ENCODE measurements around the gene MB. TPM values are rescaled to one million over a fixed set of nuclear protein-coding genes. Genes with fewer than 3 reads are reported as not detected.

The MB gene
- total RNA-seq, 2 experiments from 2014 or later: not detected

- BruUV-seq (replicated peaks): no TSS peak
- intact Hi-C loops (cut with micrococcal nuclease; ENCODE audit: unreplicated experiment): no loop called here
These were observed 12.3 kb downstream of the MB start for GRCh38 chr22:35604621-35605368.

DNA sequence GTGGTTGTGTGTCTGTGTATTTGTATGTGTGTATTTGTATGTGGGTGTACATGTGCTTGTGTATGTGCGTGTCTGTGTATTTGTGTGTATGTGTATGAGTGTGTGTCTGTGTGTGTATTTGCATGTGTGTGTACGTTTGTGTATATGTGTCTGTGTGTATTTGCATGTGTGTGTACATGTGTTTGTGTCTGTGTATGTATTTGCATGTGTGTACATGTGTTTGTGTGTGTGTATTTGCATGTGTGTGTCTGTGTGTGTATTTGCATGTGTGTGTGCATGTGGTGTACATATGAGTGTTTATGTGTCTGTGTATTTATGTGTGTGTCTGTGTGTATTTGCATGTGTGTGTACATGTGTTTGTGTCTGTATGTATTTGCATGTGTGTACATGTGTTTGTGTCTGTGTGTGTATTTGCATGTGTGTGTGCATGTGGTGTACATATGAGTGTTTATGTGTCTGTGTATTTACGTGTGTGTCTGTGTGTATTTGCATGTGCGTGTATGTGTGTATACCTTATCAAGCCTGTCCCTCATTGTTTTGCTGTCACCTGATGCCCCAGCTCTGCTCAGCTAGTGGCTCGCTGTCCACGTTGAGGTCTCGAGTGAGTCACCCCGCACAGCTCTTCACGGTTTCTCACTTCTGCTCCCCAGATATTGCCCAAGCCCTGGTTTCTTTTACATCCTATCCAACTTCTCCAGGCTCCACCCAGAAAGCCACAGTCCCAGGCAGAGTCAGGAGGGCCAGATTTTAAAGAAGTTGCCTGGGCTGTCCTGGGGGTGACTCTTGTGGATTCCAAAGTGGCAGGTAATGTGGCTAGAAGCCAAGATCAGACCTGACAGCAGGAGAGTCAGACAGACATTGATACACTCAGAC lies 15.2 kb downstream of the MB start:
- CTCF ChIA-PET (ENCODE audit: unreplicated experiment): no interaction called here
- no peaks in the 10 kb centered on the region for H3K4me1 ChIP-seq (ENCODE audit: insufficient read depth, low read length, poor library complexity, severe bottlenecking)
- intact Hi-C loops (cut with micrococcal nuclease; ENCODE audit: unreplicated experiment): no loop called here
- no peak overlapping the region for H2AFZ ChIP-seq (ENCODE audit: low read length)
- TF ChIP-seq EZH2phosphoT487 (IDR thresholded peaks at IDR 0.05; ENCODE audit: borderline replicate concordance, low read depth, low read length): no peak
- TF ChIP-seq, protein P1, sequence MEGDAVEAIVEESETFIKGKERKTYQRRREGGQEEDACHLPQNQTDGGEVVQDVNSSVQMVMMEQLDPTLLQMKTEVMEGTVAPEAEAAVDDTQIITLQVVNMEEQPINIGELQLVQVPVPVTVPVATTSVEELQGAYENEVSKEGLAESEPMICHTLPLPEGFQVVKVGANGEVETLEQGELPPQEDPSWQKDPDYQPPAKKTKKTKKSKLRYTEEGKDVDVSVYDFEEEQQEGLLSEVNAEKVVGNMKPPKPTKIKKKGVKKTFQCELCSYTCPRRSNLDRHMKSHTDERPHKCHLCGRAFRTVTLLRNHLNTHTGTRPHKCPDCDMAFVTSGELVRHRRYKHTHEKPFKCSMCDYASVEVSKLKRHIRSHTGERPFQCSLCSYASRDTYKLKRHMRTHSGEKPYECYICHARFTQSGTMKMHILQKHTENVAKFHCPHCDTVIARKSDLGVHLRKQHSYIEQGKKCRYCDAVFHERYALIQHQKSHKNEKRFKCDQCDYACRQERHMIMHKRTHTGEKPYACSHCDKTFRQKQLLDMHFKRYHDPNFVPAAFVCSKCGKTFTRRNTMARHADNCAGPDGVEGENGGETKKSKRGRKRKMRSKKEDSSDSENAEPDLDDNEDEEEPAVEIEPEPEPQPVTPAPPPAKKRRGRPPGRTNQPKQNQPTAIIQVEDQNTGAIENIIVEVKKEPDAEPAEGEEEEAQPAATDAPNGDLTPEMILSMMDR (conservative IDR thresholded peaks at IDR 0.05; ENCODE audit: low read length): no peak
- no peaks in the 10 kb centered on the region for H3K79me2 ChIP-seq (ENCODE audit: insufficient read depth, low read depth, low read length)
- no peaks in the 10 kb centered on the region for H3K9me2 ChIP-seq (ENCODE audit: insufficient read depth, low read length)
- no peaks in the 10 kb centered on the region for H4K20me1 ChIP-seq (ENCODE audit: insufficient read depth, low read length)
- DNase-seq (ENCODE audit: low spot score): no peak
- no peaks in the 10 kb centered on the region for H3K36me3 ChIP-seq (ENCODE audit: insufficient read depth, low read length)
- BruUV-seq (replicated peaks): no TSS peak
- H3K27ac ChIP-seq (ENCODE audit: low read depth, low read length, poor library complexity, severe bottlenecking): no peak overlapping the region
- no peak overlapping the region for H3K4me2 ChIP-seq (ENCODE audit: low read length)
- H3K9me3 ChIP-seq (ENCODE audit: low read length): 0 out of 2 replicates have a peak, but pooled peaks cover 10% of the 10 kb centered on the region
- POLR2A ChIA-PET: no interaction called here
- no peak overlapping the region for H3K4me3 ChIP-seq (ENCODE audit: low read depth, low read length, poor library complexity, severe bottlenecking)

More at GRCh38 chr22:35604621-35605368, 12.3 kb downstream of the MB start:
- Histone ChIP-seq H3K36me3 (ENCODE audit: insufficient read depth, low read length) (no peaks in the 10 kb centered on the region), H3K79me2 (ENCODE audit: insufficient read depth, low read depth, low read length) (no peaks in the 10 kb centered on the region), H3K4me1 (ENCODE audit: insufficient read depth, low read length, poor library complexity, severe bottlenecking) (no peaks in the 10 kb centered on the region), H3K9me3 (ENCODE audit: low read length) (0 out of 2 replicates have a peak, but pooled peaks cover 10% of the 10 kb centered on the region), H3K9me2 (ENCODE audit: insufficient read depth, low read length) (no peaks in the 10 kb centered on the region), H3K4me3 (ENCODE audit: low read depth, low read length, poor library complexity, severe bottlenecking) (no peak overlapping the region), H3K4me2 (ENCODE audit: low read length) (no peak overlapping the region), H3K27ac (ENCODE audit: low read depth, low read length, poor library complexity, severe bottlenecking) (no peak overlapping the region), H4K20me1 (ENCODE audit: insufficient read depth, low read length) (no peaks in the 10 kb centered on the region), H2AFZ (ENCODE audit: low read length) (no peak overlapping the region)
- TF ChIP-seq EZH2phosphoT487 (IDR thresholded peaks at IDR 0.05; ENCODE audit: borderline replicate concordance, low read depth, low read length): no peak
- TF ChIP-seq, protein P1 (conservative IDR thresholded peaks at IDR 0.05; ENCODE audit: low read length): no peak
- POLR2A ChIA-PET: no interaction called here
- no peak for DNase-seq (ENCODE audit: low spot score)
- CTCF ChIA-PET (ENCODE audit: unreplicated experiment): no interaction called here

Measured in OCI-LY7 (cell line).